Muscle layer of colon (tissue), 2 donors: Measurements from ENCODE around the gene MCUR1.
"Not testable (repeated sequence)": the region's sequence is repeated elsewhere in the genome, so short reads cannot be mapped to it uniquely, and the experiment has no call there.

ENCODE experiments used
- H3K27ac ChIP-seq: one replicate; pipeline ENCODE4 v1.7.0; 2013; ENCODE audit warnings: low read depth, mild to moderate bottlenecking, low read length, moderate library complexity
- H3K27me3 ChIP-seq, 2 donors: one replicate each; pipeline ENCODE4 v1.7.0; 2013; ENCODE audit warnings: low read length in 2 of 2, mild to moderate bottlenecking in 2 of 2; ENCODE audit not compliant: insufficient read depth in 2 of 2, control insufficient read depth in 1 of 2
- H3K36me3 ChIP-seq: one replicate; pipeline ENCODE4 v1.7.0; 2013; ENCODE audit warnings: mild to moderate bottlenecking, low read length; ENCODE audit not compliant: insufficient read depth
- H3K4me1 ChIP-seq: one replicate; pipeline ENCODE4 v1.7.0; 2013; ENCODE audit warnings: mild to moderate bottlenecking, low read length; ENCODE audit not compliant: insufficient read depth
- H3K4me3 ChIP-seq, 2 donors: one replicate each; pipeline ENCODE4 v1.7.0; 2013; ENCODE audit warnings: low read length in 2 of 2, low read depth in 1 of 2, mild to moderate bottlenecking in 1 of 2, moderate library complexity in 1 of 2
- H3K9ac ChIP-seq: one replicate; pipeline ENCODE4 v1.7.0; 2013; ENCODE audit warnings: low read length
- H3K9me3 ChIP-seq: one replicate; pipeline ENCODE4 v1.7.0; 2013; ENCODE audit warnings: mild to moderate bottlenecking, low read length
- donor health status: abdominal sarcoma.
- donor health status: Adenocarcinoma of cecum.

Gene MCUR1

DNA sequence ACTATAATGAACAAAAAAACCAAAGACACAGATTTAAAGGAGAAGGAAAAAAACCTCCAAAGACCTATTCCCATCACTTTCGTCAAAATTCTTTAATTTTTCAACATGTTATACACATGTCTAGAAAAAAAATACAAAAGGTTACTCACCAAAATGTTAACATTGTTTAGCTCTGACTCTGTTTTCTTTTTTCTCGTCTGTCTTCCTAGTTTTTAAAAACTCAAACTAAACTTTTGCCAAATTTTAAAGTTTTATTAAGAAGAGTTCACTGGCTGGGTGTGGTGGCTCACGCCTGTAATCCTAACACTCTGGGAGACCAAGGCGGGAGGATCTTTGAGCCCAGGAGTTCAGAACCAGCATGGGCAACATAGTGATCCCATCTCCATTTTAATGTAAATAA is 10.8 kb downstream of the MCUR1 start:
- no peaks in the 10 kb centered on the region for H3K4me1 ChIP-seq
- no peak overlapping the region for H3K4me3 ChIP-seq
- peaks cover 36% of the 10 kb centered on the region for H3K36me3 ChIP-seq
- no peak overlapping the region for H3K9ac ChIP-seq
- H3K9me3 ChIP-seq, result no peaks in the 10 kb centered on the region
- H3K27ac ChIP-seq, result no peak overlapping the region
- H3K27me3 ChIP-seq, result no peaks in the 10 kb centered on the region

DNA sequence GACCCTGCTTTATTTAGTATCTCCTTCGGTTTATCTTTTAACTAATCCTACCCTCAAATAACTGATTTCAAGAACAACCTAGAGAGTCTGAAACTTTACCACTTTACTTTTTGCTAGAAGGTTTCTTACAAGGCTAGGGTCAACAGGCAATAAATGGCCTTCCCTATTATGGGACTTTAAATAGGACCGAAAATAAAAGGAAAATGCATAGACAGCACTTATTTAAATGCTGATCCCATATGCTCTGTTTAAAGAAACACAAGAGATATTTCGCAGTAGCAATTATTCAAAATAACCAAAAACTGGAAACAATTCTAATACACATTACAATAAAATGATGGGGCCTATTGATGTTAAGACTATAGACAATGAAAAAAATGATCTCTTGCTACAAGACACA is 13.7 kb downstream of the MCUR1 start:
- Histone ChIP-seq H3K9me3 (no peaks in the 10 kb centered on the region), H3K27ac (no peak overlapping the region), H3K4me3 (no peak overlapping the region), H3K9ac (no peak overlapping the region), H3K27me3 (no peaks in the 10 kb centered on the region), H3K36me3 (peaks cover 33% of the 10 kb centered on the region), H3K4me1 (peaks cover under 1% of the 10 kb centered on the region)

DNA sequence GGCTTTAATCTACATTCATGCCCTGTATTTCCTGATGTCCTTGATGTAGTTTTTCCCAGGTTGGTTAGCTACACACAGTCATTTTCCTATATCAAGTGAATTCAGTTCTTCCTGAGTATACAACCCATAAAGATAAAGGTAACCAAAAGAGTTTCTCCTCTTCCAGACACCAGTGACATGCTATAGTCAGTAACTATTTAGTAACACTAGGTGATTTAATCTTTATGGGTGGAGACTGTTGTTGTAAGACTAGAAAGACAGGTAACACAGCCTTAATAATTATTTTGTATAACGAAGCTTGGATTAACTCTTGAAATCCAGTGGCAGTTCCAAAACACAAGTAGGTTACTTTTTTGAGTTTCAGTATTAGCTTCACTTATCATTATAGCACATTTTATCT is 17.6 kb downstream of the MCUR1 start:
- peaks cover 4% of the 10 kb centered on the region for H3K4me1 ChIP-seq
- no peak overlapping the region for H3K9ac ChIP-seq
- H3K36me3 ChIP-seq, result peaks cover 35% of the 10 kb centered on the region
- no peaks in the 10 kb centered on the region for H3K27me3 ChIP-seq
- H3K9me3 ChIP-seq, result no peaks in the 10 kb centered on the region
- H3K27ac ChIP-seq, result no peak overlapping the region
- H3K4me3 ChIP-seq, result no peak overlapping the region

DNA sequence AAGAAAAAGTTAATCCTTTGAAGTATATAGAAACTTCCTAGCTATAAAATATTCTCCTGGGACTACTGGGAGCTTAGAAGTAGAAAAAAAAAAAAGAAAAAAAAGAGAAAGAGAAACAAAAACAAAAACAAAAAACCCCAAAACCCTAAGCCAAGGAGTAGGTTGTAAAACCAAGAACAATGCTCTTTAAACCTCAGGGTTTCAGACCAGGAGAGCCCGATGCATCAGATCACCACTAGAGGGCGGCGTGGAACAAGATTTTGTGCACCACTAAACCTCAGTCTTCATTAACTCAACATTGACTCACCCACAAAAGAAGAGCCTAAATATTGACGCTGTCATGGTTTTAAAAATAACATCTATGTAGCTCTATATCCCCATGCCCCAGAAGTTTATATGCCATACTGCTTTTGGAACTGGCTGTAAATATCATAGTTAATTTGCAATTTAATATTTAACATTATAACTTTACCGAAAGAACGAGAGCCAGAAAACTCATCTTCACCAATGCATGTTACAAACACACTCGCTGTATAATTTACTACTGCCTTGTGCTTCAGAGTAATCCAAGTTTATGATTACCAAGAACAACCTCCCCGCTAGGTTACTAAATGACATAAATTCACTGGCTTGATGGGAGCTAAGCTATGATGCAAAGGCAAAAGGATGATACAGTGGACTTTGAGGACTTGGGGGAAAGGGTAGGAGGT is 19.2 kb downstream of the MCUR1 start:
- no peak overlapping the region for H3K9ac ChIP-seq
- peaks cover 19% of the 10 kb centered on the region for H3K36me3 ChIP-seq
- peaks cover 4% of the 10 kb centered on the region for H3K4me1 ChIP-seq
- H3K9me3 ChIP-seq, result no peaks in the 10 kb centered on the region
- no peaks in the 10 kb centered on the region for H3K27me3 ChIP-seq
- H3K4me3 ChIP-seq, result no peak overlapping the region
- H3K27ac ChIP-seq, result peak overlapping the region; percentile 9

DNA sequence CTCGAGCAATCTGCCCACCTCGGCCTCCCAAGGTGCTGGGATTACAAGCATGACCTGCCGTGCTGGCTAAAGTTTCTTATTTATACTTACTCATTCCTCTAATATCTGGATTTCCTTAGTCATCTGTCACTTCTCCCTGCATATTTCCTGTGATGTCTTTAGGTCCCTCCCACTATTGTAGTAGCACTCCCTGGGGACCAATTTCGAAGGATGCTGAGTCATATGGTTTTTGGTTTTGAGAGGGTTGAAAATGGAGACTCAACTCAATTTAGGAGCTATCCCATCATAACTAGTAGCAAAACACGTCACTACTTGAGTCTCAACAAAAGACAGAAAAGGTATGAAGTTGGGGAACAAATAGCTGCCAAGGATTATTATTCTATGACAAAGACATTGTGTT is 20.2 kb downstream of the MCUR1 start:
- H3K4me1 ChIP-seq, result peaks cover 4% of the 10 kb centered on the region
- no peaks in the 10 kb centered on the region for H3K9me3 ChIP-seq
- H3K4me3 ChIP-seq, result no peak overlapping the region
- H3K27me3 ChIP-seq, result no peaks in the 10 kb centered on the region
- no peak overlapping the region for H3K27ac ChIP-seq
- peaks cover 25% of the 10 kb centered on the region for H3K36me3 ChIP-seq
- no peak overlapping the region for H3K9ac ChIP-seq

DNA sequence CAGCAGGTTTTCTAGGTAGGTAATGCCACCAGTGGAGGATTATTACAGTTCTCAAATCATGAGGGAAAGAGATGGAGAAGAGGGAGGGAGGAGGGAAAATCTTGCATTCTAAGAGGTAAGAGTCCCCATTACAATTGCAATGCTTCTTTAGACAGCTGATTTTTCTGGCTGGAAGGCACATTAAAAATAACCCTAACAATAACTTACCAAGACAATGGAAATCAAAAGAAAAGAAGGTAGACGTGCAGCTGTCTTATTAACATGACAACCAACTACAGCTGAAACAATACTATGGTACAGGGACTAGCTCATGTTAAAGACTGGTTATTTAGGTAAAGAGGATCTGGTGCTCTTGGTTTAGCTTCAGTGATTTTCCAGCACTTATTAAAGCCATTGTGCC is 24.6 kb downstream of the MCUR1 start:
- peaks cover 18% of the 10 kb centered on the region for H3K36me3 ChIP-seq

DNA sequence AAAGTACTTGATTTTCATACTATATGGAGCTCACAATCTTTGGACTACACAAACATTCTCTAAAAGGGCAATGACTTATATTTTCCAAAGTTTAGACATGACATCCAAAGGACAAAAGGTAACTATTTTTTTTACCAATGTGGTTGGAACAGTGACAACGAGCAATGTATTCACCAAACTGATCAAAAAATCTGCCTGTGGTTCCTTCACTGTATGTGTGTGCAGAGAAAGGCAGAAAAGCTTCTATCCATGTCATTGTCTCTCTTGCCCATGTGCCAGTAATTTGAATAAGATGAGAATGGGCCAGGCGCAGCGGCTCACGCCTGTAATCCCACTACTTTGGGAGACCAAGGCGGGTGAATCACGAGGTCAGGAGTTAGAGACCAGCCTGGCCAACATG is 25.5 kb downstream of the MCUR1 start:
- no peaks in the 10 kb centered on the region for H3K9me3 ChIP-seq
- peaks cover 18% of the 10 kb centered on the region for H3K36me3 ChIP-seq
- no peaks in the 10 kb centered on the region for H3K27me3 ChIP-seq
- H3K4me1 ChIP-seq, result no peaks in the 10 kb centered on the region
- H3K27ac ChIP-seq, result no peak overlapping the region
- H3K4me3 ChIP-seq, result no peak overlapping the region
- H3K9ac ChIP-seq, result no peak overlapping the region

More for the DNA sequence above, 24.6 kb downstream of the MCUR1 start:
- Histone ChIP-seq H3K4me3 (no peak overlapping the region), H3K9ac (no peak overlapping the region), H3K27ac (no peak overlapping the region), H3K4me1 (no peaks in the 10 kb centered on the region), H3K9me3 (no peaks in the 10 kb centered on the region), H3K27me3 (no peaks in the 10 kb centered on the region)

DNA sequence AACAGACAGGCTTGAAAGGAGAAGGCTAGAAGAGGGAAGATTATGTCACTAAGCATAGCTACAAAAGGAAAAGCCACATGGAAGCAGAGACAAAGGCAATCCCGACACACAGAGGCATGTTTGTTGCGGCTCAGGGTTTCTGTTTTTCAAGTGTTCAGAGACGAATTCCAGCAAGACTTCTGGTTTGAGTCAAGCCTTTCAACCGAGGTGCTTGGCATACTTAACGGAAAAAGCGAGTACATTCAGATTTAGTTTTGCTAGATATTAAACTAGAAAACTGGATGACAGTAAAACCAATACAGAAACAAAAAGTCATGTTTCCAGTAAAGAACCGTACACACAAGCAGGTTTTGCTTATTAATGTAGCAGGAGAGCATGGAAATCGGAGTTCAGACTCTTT is 27.2 kb downstream of the MCUR1 start:
- Histone ChIP-seq H3K9ac (peak overlapping the region; percentile 42), H3K36me3 (peaks cover 12% of the 10 kb centered on the region), H3K9me3 (no peaks in the 10 kb centered on the region), H3K27ac (peak overlapping the region; percentile 21), H3K4me3 (peak overlapping the region in 1 of 2 donors; percentile 51), H3K4me1 (no peaks in the 10 kb centered on the region), H3K27me3 (no peaks in the 10 kb centered on the region)

DNA sequence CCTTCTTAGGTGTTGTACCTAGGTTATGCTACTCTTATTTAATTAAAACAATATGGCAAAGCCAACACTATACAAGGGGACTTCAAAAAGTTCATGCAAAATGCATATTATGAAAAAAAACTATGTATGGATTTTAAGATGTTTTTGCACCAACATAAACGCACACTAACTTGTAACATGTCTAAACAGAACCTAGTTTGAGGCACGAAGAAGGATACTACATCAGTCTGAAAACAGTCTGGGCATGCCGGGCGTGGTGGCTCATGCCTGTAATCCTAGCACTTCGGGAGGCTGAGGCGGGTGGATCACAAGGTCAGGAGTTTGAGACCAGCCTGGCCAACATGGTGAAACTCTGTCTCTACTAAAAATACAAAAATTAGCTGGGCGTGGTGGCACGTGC is 34.2 kb downstream of the MCUR1 start:
- H3K36me3 ChIP-seq, H3K27me3 ChIP-seq, H3K27ac ChIP-seq, H3K9me3 ChIP-seq, H3K4me3 ChIP-seq, H3K4me1 ChIP-seq, H3K9ac ChIP-seq: not testable (repeated sequence)

DNA sequence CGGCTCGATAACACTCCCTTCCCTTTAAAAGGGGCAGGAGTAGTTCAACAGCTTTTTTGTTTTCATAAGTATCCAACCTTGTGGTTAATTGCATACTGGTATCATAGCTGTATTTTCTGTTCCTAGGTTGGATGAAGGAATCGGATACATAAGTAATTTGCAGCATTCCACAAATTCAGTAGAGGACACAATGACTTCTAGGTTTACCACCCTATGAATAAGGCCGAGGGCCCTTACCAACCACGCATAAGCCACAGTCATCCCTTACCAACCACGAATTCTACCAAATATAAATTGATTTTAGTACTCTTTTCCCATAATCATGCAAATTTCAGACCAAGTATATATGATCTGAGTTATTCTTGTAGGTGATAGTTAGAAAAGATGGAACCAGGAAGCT is 36.3 kb downstream of the MCUR1 start:
- Histone ChIP-seq H3K9ac (no peak overlapping the region), H3K36me3 (no peaks in the 10 kb centered on the region), H3K27me3 (no peaks in the 10 kb centered on the region), H3K27ac (no peak overlapping the region), H3K4me3 (no peak overlapping the region), H3K9me3 (no peaks in the 10 kb centered on the region), H3K4me1 (no peaks in the 10 kb centered on the region)

DNA sequence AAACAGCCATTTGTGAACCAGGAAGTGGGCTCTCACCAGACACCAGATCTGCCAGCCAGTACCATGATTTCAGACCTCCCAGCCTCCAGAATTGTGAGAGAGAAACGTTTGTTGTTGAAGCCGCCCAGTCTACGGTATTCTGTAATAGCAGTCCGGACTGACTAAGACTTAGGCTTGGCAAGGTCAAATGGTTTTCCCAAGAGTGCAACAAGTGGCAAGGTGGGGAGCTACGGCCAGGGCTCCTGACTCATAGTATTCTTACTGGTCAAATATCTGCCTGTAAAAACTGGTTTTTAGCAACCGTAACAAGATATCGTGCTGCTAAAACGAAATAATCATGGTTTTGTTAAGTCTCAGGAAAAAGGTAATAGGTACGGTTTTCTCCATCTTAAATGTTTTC is 37.8 kb downstream of the MCUR1 start:
- H3K36me3 ChIP-seq, result no peaks in the 10 kb centered on the region
- H3K27me3 ChIP-seq, result no peaks in the 10 kb centered on the region
- no peaks in the 10 kb centered on the region for H3K9me3 ChIP-seq
- H3K4me1 ChIP-seq, result no peaks in the 10 kb centered on the region
- no peak overlapping the region for H3K9ac ChIP-seq
- H3K4me3 ChIP-seq, result no peak overlapping the region
- no peak overlapping the region for H3K27ac ChIP-seq

DNA sequence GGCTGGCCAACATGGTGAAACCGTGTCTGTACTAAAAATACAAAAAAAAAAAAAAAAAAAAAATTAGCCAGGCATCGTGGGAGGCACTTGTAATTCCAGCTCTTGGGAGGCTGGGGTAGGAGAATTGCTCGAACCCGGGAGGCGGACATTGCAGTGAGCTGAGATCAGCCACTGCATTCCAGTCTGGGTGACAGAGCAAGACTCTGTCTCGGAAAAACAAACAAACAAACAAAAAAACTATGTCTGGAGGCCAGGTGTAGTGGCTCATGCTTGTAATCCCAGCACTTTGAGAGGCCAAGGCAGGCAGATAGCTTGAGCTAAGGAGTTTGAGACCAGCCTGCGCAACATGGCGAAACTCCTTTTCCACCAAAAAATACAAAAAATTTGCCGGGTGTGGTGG is 38.9 kb downstream of the MCUR1 start:
- H3K27me3 ChIP-seq, H3K4me1 ChIP-seq, H3K9me3 ChIP-seq, H3K4me3 ChIP-seq, H3K36me3 ChIP-seq, H3K9ac ChIP-seq, H3K27ac ChIP-seq: not testable (repeated sequence)
